Sigmoid colon (tissue), 7 donors: ENCODE data around the gene UGT1A1. TPM values are rescaled to one million over a fixed set of nuclear protein-coding genes. Genes with fewer than 3 reads are reported as not detected.
A peak's percentile ranks its signal among the peaks of the same experiment; 100 is the strongest.

Source experiments
- DNase-seq: peaks from one replicate; pipeline ENCODE4 v3.0.0-alpha.2; 2019
- H3K27ac ChIP-seq, 4 donors: fragments of 200-600 bp; sonication (generic); one replicate each; pipeline ENCODE4 v1.5.1; 2016 to 2019; ENCODE audit warnings: mild to moderate bottlenecking in 1 of 4
- H3K27me3 ChIP-seq, 3 donors: fragments of 200-600 bp; sonication (generic); one replicate each; pipeline ENCODE4 v1.5.1; 2019; ENCODE audit warnings: mild to moderate bottlenecking in 1 of 3
- H3K36me3 ChIP-seq, 4 donors: fragments of 200-600 bp; sonication (generic); one replicate each; pipeline ENCODE4 v1.5.1; 2016 to 2019
- H3K4me1 ChIP-seq, 4 donors: fragments of 200-600 bp; sonication (generic); one replicate each; pipeline ENCODE4 v1.5.1; 2017 to 2019
- H3K4me3 ChIP-seq, 4 donors: fragments of 200-600 bp; sonication (generic); one replicate each; pipeline ENCODE4 v1.5.1; 2017 to 2019; ENCODE audit warnings: mild to moderate bottlenecking in 2 of 4, moderate library complexity in 1 of 4
- H3K9me3 ChIP-seq, 4 donors: fragments of 200-600 bp in 3 of 4; sonication (generic) in 3 of 4; one replicate each; pipeline versions ENCODE4 v1.5.1 to v1.6.1; 2013 to 2019
- CTCF ChIP-seq, 4 experiments: fragments of 450-650 bp in 3 of 4; fragments of 200-600 bp in 1 of 4; IDR thresholded peaks; one replicate each; pipeline ENCODE4 v1.5.1; 2016 to 2019; ENCODE audit warnings: antibody characterized with exemption in 4 of 4, mild to moderate bottlenecking in 3 of 4, moderate library complexity in 2 of 4
- EP300 ChIP-seq, 4 donors: sonication (generic); formaldehyde crosslinking; IDR thresholded peaks; one replicate each; pipeline ENCODE4 v1.6.1; 2017; ENCODE audit warnings: antibody characterized with exemption in 4 of 4
- POLR2A ChIP-seq, 2 donors: fragments of 450-650 bp; IDR thresholded peaks; one replicate each; pipeline ENCODE4 v1.6.1; 2016; ENCODE audit warnings: antibody characterized with exemption in 2 of 2, mild to moderate bottlenecking in 2 of 2, moderate library complexity in 2 of 2
- POLR2AphosphoS5 ChIP-seq, 4 donors: sonication (generic); formaldehyde crosslinking; IDR thresholded peaks; one replicate each; pipeline ENCODE4 v1.6.1; 2017; ENCODE audit warnings: antibody characterized with exemption in 4 of 4
- WGBS, 2 donors: extraction: QIAGEN DNeasy Blood & Tissue Kit; methylation state at CpG; one replicate each; pipeline ENCODE4 v1.1.7; 2013; 5-methylcytosine and 5-hydroxymethylcytosine counted together
- intact Hi-C: fragments of 100-400 bp; cut with DNase I; formaldehyde crosslinking; loops from one replicate; pipeline ENCODE4 v1.15.1; 2023
- polyA plus RNA-seq, 3 donors: library from polyadenylated mRNA; stranded (reverse); fragments of 200-250 nt; gene quantifications; one replicate each; pipeline ENCODE4 v1.2.3, GENCODE V29; 2013
- total RNA-seq, 4 donors: library from RNA; depleted of rRNA; stranded (reverse); fragments of >200 nt; gene quantifications; one replicate each; pipeline ENCODE4 v1.1.0, GENCODE V29; 2016
- donor health status: healthy with polysubstance abuse.
- donor health status: Bipolar disorder and iron deficiency.
- donor health status: healthy.

UGT1A1 gene
- total and polyA plus RNA-seq, 7 donors = 0.74 to 2.8 (median 1.8) TPM; not detected in 4

- TF ChIP-seq POLR2A (IDR thresholded peaks at IDR 0.05) (no peak), CTCF (IDR thresholded peaks at IDR 0.05) (no peak), POLR2AphosphoS5 (IDR thresholded peaks at IDR 0.05) (no peak), EP300 (IDR thresholded peaks at IDR 0.05) (no peak)
- intact Hi-C loops = no loop called here
- DNase-seq = peak; percentile 60
- Histone ChIP-seq H3K36me3 (no peaks in the 10 kb centered on the region), H3K4me3 (no peak overlapping the region), H3K9me3 (no peaks in the 10 kb centered on the region), H3K27me3 (no peaks in the 10 kb centered on the region), H3K4me1 (no peaks in the 10 kb centered on the region), H3K27ac (no peak overlapping the region)
- 82 to 90% methylated on average over 21 of the region's 21 CpGs for WGBS, 2 donors
Measured at GRCh38 chr2:233822101-233822771, 62.2 kb downstream of the UGT1A1 start.

Other genes with a start within 250 kb of the UGT1A1 start
- 10 to 100 TPM; 23.4 to 34.5 (median 31.3) TPM for gene USP40, start 193.5 kb upstream of the UGT1A1 start, total RNA-seq
- gene USP40, start 193.5 kb upstream of the UGT1A1 start, polyA plus RNA-seq = 10 to 100 TPM in 2 of 3 donors, 1 to 10 TPM in 1; 9.6 to 14.7 (median 10.9) TPM
- not detected for gene UGT1A8, start 142.6 kb upstream of the UGT1A1 start, total RNA-seq
- gene UGT1A8, start 142.6 kb upstream of the UGT1A1 start, polyA plus RNA-seq = 1 to 10 TPM; 1.8 to 8.8 (median 7.4) TPM
- gene UGT1A10, start 123.8 kb upstream of the UGT1A1 start, total RNA-seq = not detected
- gene UGT1A10, start 123.8 kb upstream of the UGT1A1 start, polyA plus RNA-seq = 10 to 100 TPM; 10.8 to 27.3 (median 19.7) TPM
- gene UGT1A9, start 88.4 kb upstream of the UGT1A1 start, total RNA-seq = not detected
- gene UGT1A9, start 88.4 kb upstream of the UGT1A1 start, polyA plus RNA-seq = under 1 TPM in 1 of 3 donors, not detected in 2; 0.36 TPM
- not detected for gene UGT1A7, start 78.4 kb upstream of the UGT1A1 start, total RNA-seq
- under 1 TPM in 1 of 3 donors, not detected in 2; 0.66 TPM for gene UGT1A7, start 78.4 kb upstream of the UGT1A1 start, polyA plus RNA-seq
- gene UGT1A6, start 67.4 kb upstream of the UGT1A1 start, total RNA-seq = not detected
- 1 to 10 TPM in 1 of 3 donors, not detected in 2; 3.0 TPM for gene UGT1A6, start 67.4 kb upstream of the UGT1A1 start, polyA plus RNA-seq
- not detected for gene UGT1A5, start 47.4 kb upstream of the UGT1A1 start, total RNA-seq
- under 1 TPM in 1 of 3 donors, not detected in 2; 0.22 TPM for gene UGT1A5, start 47.4 kb upstream of the UGT1A1 start, polyA plus RNA-seq
- not detected for gene UGT1A4, start 41.5 kb upstream of the UGT1A1 start, total RNA-seq
- under 1 TPM in 2 of 3 donors, not detected in 1; 0.50 to 0.60 TPM for gene UGT1A4, start 41.5 kb upstream of the UGT1A1 start, polyA plus RNA-seq
- gene UGT1A3, start 31.2 kb upstream of the UGT1A1 start, total RNA-seq = not detected
- gene UGT1A3, start 31.2 kb upstream of the UGT1A1 start, polyA plus RNA-seq = under 1 TPM in 1 of 3 donors, not detected in 2; 0.36 TPM
- not detected for gene MROH2A, start 18.1 kb downstream of the UGT1A1 start, total RNA-seq
- gene MROH2A, start 18.1 kb downstream of the UGT1A1 start, polyA plus RNA-seq = under 1 TPM in 1 of 3 donors, not detected in 2; 0.06 TPM
- 1 to 10 TPM in 2 of 4 donors, under 1 TPM in 2; 0.28 to 2.1 (median 1.0) TPM for gene HJURP, start 94.3 kb downstream of the UGT1A1 start, total RNA-seq
- gene HJURP, start 94.3 kb downstream of the UGT1A1 start, polyA plus RNA-seq = 1 to 10 TPM; 1.2 to 9.0 (median 3.0) TPM
- gene TRPM8, start 157.1 kb downstream of the UGT1A1 start, total RNA-seq = not detected
- gene TRPM8, start 157.1 kb downstream of the UGT1A1 start, polyA plus RNA-seq = under 1 TPM in 1 of 3 donors, not detected in 2; 0.04 TPM